SK-N-MC (cell line): ENCODE results near the gene MIA.

Experiments used
- EZH2 ChIP-seq: fragments of 200-600 bp; sonication (generic); IDR thresholded peaks from one replicate; pipeline ENCODE4 v1.6.1; 2017; ENCODE audit warnings: antibody characterized with exemption
- FOXP2 ChIP-seq: optimal IDR thresholded peaks from 2 replicates; pipeline ENCODE3; 2011; ENCODE audit warnings: mild to moderate bottlenecking, moderate library complexity; ENCODE audit not compliant: insufficient read depth; ENCODE audit errors: extremely low read length, control extremely low read depth
- POLR2AphosphoS5 ChIP-seq: IDR thresholded peaks from 2 replicates; pipeline ENCODE4 v1.6.1; 2012; ENCODE audit warnings: mild to moderate bottlenecking, low read depth, low read length, borderline replicate concordance

DNA sequence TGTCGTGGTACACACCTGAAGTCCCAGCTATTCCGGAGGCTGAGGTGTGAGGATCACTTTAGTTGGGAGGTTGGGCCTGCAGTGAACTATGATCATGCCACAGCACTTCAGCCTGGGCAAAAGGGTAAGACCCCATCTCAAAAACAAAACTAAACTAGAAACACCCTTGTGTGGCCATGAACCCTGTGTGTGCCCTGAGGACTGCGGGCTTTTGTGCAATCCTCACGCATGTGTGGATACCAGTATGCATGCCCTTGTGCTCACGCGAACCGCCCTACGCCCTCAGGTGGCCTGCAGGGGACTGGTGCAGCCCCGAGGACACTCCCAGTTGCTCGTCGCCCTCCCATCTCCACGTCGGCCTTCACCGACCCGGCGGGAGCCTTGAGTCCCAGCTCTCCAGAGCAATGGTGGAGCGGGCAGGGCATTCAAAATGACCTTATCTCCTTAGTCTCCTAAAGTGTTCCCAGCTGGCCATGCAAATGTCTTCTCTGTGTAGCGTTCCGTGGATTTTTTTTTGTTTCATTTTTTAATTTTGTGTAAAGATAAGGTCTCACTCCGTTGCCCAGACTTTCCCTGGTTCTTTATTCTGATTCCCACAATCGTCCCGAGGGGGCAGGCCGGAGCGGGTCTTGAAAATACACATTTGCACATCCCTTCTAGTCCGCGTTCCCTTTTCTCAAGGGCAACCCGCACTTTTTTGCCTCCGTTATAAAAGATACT, 22.8 kb downstream of the MIA start:
- no peak for TF ChIP-seq EZH2
- no peak for TF ChIP-seq POLR2AphosphoS5
- no peak for TF ChIP-seq FOXP2
